A673 (cell line): ENCODE results near the gene NLRP9. TPM values are rescaled to one million over a fixed set of nuclear protein-coding genes. Genes with fewer than 3 reads are reported as not detected.

Source experiments
- BruUV-seq: library from RNA; stranded (reverse); fragments of 400-500 nt; replicated peaks from 2 replicates; lab custom pipeline; 2021; lab: Mats Ljungman, UMichigan
- CTCF ChIA-PET: fragments of 300-600 bp; sonication (Branson Sonifier 250); formaldehyde crosslinking; loops from one replicate; lab custom pipeline; 2022; ENCODE audit warnings: antibody characterized with exemption; lab: Charles Lee
- POLR2A ChIA-PET: fragments of 300-600 bp; sonication (Branson Sonifier 250); formaldehyde crosslinking; loops from one replicate; lab custom pipeline; 2022; ENCODE audit warnings: antibody characterized with exemption; ENCODE audit not compliant: low non-redundant PET; lab: Charles Lee
- DNase-seq: peaks from one replicate; pipeline ENCODE4 v3.0.0-alpha.2; 2015; ENCODE audit warnings: low spot score
- H3K27ac ChIP-seq: fragments of 200-600 bp; sonication (generic); 2 replicates; pipeline ENCODE4 v1.5.1; 2016; ENCODE audit warnings: mixed run types, low read depth, mild to moderate bottlenecking, mixed read lengths, antibody characterized with exemption, low read length; ENCODE audit not compliant: poor library complexity, severe bottlenecking
- H3K27me3 ChIP-seq: fragments of 200-600 bp; sonication (generic); replicated peaks from 2 replicates; pipeline ENCODE4 v1.6.1; 2017; ENCODE audit warnings: mixed run types, low read depth, mild to moderate bottlenecking, mixed read lengths, antibody characterized with exemption, low read length; ENCODE audit not compliant: insufficient read depth, poor library complexity
- H3K36me3 ChIP-seq: fragments of 200-600 bp; sonication (generic); 2 replicates; pipeline ENCODE4 v1.6.1; 2016; ENCODE audit warnings: mixed run types, mild to moderate bottlenecking, mixed read lengths, antibody characterized with exemption, low read length; ENCODE audit not compliant: insufficient read depth, poor library complexity, severe bottlenecking
- H3K4me1 ChIP-seq: fragments of 200-600 bp; sonication (generic); 2 replicates; pipeline ENCODE4 v1.6.1; 2017; ENCODE audit warnings: mixed run types, mild to moderate bottlenecking, mixed read lengths, antibody characterized with exemption, low read length; ENCODE audit not compliant: insufficient read depth, poor library complexity, severe bottlenecking
- H3K4me3 ChIP-seq: fragments of 200-600 bp; sonication (generic); 2 replicates; pipeline ENCODE4 v1.5.1; 2016; ENCODE audit warnings: low read depth, mixed run types, mild to moderate bottlenecking, mixed read lengths, low read length; ENCODE audit not compliant: poor library complexity, severe bottlenecking
- H3K9me3 ChIP-seq: fragments of 200-600 bp; sonication (generic); 2 replicates; pipeline ENCODE4 v1.6.1; 2016; ENCODE audit warnings: mixed run types, low read depth, mild to moderate bottlenecking, mixed read lengths, antibody characterized with exemption, low read length; ENCODE audit not compliant: poor library complexity, severe bottlenecking
- EZH2 ChIP-seq: fragments of 200-600 bp; sonication (generic); IDR thresholded peaks from 2 replicates; pipeline ENCODE4 v1.6.1; 2017; ENCODE audit warnings: borderline replicate concordance, low read depth, mild to moderate bottlenecking, mixed read lengths, antibody characterized with exemption, low read length; ENCODE audit not compliant: poor library complexity, severe bottlenecking
- intact Hi-C: fragments of 100-400 bp; cut with micrococcal nuclease; formaldehyde crosslinking; loops from one replicate; pipeline ENCODE4 v1.10.0; 2022; ENCODE audit not compliant: unreplicated experiment
- total RNA-seq: library from RNA; stranded (reverse); gene quantifications from 2 replicates; pipeline ENCODE4 v1.2.3, GENCODE V29; 2021
- TF ChIP-seq, protein P1 (sequence below): fragments of 300-800, 200-600 bp; sonication (generic); conservative IDR thresholded peaks from 2 replicates; pipeline ENCODE4 v1.5.1; 2017; ENCODE audit warnings: low read depth, mild to moderate bottlenecking, antibody characterized with exemption, low read length, moderate library complexity, mixed read lengths

Gene NLRP9
- total RNA-seq, 1 experiment from 2014 or later, result not detected

DNA sequence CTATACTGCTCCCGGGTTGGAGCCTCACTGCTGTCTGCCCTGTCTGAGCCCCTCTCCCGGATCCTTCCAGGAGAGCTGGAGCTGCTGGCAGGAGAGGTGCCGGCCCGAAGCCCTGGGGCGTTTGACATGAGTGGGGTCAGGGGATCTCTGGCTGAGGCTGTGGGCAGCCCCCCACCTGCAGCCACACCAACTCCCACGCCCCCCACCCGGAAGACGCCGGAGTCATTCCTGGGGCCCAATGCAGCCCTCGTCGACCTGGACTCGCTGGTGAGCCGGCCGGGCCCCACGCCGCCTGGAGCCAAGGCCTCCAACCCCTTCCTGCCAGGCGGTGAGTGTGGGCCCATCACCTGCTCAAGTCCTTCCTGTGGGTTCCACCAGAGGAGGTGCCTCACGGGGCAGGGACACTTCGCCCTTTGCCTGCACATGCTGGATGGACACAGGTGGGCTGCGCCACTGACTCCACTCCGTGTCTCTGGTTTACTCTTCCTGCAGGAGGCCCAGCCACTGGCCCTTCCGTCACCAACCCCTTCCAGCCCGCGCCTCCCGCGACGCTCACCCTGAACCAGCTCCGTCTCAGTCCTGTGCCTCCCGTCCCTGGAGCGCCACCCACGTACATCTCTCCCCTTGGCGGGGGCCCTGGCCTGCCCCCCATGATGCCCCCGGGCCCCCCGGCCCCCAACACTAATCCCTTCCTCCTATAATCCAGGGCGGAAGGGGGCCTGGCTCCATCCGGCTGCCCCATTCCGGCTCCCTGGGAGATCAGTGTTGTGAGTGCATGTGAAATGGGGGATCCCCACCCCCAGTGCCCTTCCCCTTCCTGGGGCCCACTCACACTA, 43.3 kb downstream of the NLRP9 start:
- H3K36me3 ChIP-seq, result peaks cover 46% of the 10 kb centered on the region
- no peak for DNase-seq
- ChIA-PET POLR2A (no interaction called here), CTCF (no interaction called here)
- H3K4me3 ChIP-seq, result no peak overlapping the region
- TF ChIP-seq, protein P1, sequence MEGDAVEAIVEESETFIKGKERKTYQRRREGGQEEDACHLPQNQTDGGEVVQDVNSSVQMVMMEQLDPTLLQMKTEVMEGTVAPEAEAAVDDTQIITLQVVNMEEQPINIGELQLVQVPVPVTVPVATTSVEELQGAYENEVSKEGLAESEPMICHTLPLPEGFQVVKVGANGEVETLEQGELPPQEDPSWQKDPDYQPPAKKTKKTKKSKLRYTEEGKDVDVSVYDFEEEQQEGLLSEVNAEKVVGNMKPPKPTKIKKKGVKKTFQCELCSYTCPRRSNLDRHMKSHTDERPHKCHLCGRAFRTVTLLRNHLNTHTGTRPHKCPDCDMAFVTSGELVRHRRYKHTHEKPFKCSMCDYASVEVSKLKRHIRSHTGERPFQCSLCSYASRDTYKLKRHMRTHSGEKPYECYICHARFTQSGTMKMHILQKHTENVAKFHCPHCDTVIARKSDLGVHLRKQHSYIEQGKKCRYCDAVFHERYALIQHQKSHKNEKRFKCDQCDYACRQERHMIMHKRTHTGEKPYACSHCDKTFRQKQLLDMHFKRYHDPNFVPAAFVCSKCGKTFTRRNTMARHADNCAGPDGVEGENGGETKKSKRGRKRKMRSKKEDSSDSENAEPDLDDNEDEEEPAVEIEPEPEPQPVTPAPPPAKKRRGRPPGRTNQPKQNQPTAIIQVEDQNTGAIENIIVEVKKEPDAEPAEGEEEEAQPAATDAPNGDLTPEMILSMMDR, result no peak
- TF ChIP-seq EZH2, result no peak
- no peak overlapping the region for H3K27ac ChIP-seq
- BruUV-seq, result TSS peak; percentile 73
- intact Hi-C loops, result no loop called here
- H3K27me3 ChIP-seq, result no peaks in the 10 kb centered on the region
- H3K9me3 ChIP-seq, result no peaks in the 10 kb centered on the region
- no peaks in the 10 kb centered on the region for H3K4me1 ChIP-seq

DNA sequence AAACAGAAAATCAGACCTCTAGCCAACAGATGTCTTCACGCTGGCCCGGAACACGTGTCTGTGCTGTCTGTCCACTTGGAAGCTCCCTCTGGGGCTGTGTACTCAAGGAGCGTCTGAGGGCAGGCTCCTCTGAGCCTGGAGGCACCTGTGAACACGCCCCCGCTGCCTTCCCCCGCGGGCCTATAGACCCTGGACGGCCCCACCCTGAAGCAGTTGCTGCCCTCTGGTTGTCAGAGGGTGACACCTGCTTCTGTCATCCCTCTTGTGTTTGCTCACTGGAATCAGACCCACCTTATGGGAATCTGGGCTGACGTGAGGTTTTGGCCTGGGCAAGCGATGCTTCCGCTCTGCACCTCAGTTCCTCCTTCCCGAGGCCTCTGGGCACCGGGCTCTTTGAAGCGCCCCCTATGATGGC, 44.0 kb downstream of the NLRP9 start:
- intact Hi-C loops, result no loop called here
- POLR2A ChIA-PET, result no interaction called here
- no peak for DNase-seq
- TF ChIP-seq, protein P1, result no peak
- TF ChIP-seq EZH2, result no peak
- H3K27ac ChIP-seq, result no peak overlapping the region
- no TSS peak for BruUV-seq
- peaks cover 52% of the 10 kb centered on the region for H3K36me3 ChIP-seq
- CTCF ChIA-PET, result interaction anchor here (0.7 kb wide), 1 partner anchor 117 kb away, joined by 9 read pairs; no protein-coding TSS in a partner anchor
- no peaks in the 10 kb centered on the region for H3K27me3 ChIP-seq
- H3K4me3 ChIP-seq, result no peak overlapping the region
- H3K9me3 ChIP-seq, result no peaks in the 10 kb centered on the region
- no peaks in the 10 kb centered on the region for H3K4me1 ChIP-seq

DNA sequence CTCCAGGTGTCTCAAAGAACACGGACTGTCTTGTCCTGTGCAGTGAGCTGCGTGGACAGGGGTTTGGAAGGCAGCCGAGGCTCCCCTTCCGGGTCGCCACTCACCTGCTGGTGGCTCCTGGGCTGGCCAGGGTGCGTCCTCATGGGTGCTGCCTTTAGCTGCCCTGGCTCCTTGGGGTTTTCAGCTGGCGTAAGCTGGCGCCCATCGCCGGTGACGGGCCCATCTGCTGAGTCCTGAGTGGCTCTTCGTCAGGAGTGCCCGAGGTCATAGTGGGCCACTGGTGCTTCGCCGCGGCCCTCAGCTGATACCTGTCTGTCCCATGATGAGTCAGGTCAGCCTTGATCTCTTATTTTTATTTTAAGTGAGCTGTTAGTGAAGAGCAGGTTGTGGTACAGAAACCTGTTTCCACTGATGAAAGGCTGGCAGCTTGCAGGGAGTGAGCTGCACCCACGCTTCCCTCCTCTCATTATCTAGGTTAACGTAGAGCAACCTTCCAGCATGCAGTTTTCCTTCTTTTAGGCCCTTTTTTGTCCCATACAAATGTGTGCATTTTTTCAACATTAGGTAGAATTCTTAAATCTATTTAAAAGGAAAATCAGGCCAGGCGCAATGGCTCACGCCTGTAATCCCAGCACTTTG, 44.7 kb downstream of the NLRP9 start:
- no peak overlapping the region for H3K27ac ChIP-seq
- DNase-seq, result no peak
- ChIA-PET POLR2A (no interaction called here), CTCF (interaction anchor here (0.7 kb wide), 1 partner anchor 118 kb away, joined by 9 read pairs; no protein-coding TSS in a partner anchor)
- H3K27me3 ChIP-seq, result no peaks in the 10 kb centered on the region
- H3K4me3 ChIP-seq, result no peak overlapping the region
- peaks cover 52% of the 10 kb centered on the region for H3K36me3 ChIP-seq
- no TSS peak for BruUV-seq
- TF ChIP-seq, protein P1, result no peak
- no peak for TF ChIP-seq EZH2
- intact Hi-C loops, result no loop called here
- no peaks in the 10 kb centered on the region for H3K9me3 ChIP-seq
- no peaks in the 10 kb centered on the region for H3K4me1 ChIP-seq
